TTC549 (cell line): Measurements from ENCODE around the gene GOLGA2.

Source experiments
- FAIRE-seq: peaks from 2 replicates; lab custom pipeline; 2012; peaks lifted over from hg19 to GRCh38; lab: Jason Lieb, UNC

GOLGA2 gene

DNA sequence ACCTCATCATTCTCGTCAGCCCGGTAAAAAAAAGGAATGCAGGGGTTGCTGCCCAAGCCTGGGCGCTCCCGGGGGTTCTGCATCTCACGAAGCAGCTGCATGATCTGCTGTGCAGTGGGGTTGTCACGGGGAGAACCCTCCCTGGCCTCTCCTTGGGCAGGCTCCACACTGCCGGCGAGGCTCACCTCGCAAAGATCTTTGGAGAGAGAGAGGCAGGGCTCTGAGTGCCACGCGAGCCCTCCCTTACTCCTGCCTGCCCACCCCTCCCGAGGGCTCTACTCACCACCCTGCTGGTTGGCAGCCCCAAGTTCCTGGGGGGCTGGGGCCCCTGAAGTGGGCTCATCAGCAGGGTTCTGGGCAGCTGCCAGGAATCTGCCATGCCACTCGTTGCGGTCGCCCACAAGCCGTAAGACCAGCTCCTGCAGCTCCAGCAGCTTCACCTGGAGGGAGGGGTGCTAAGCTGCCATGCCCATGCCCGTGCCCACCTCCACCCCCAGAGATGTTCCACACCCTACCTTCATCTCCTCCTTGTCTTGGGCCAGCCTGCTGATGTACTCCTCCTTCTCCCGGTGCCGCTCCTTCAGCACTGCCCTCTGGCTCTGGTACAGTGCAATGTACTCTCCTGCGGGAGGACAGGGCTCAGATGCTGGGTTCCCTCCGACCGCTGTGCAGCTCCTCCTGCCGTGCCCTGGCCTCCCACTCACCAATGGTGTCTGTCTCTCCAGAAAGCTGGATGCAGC, 18.6 kb downstream of the GOLGA2 start:
- FAIRE-seq = no peak

DNA sequence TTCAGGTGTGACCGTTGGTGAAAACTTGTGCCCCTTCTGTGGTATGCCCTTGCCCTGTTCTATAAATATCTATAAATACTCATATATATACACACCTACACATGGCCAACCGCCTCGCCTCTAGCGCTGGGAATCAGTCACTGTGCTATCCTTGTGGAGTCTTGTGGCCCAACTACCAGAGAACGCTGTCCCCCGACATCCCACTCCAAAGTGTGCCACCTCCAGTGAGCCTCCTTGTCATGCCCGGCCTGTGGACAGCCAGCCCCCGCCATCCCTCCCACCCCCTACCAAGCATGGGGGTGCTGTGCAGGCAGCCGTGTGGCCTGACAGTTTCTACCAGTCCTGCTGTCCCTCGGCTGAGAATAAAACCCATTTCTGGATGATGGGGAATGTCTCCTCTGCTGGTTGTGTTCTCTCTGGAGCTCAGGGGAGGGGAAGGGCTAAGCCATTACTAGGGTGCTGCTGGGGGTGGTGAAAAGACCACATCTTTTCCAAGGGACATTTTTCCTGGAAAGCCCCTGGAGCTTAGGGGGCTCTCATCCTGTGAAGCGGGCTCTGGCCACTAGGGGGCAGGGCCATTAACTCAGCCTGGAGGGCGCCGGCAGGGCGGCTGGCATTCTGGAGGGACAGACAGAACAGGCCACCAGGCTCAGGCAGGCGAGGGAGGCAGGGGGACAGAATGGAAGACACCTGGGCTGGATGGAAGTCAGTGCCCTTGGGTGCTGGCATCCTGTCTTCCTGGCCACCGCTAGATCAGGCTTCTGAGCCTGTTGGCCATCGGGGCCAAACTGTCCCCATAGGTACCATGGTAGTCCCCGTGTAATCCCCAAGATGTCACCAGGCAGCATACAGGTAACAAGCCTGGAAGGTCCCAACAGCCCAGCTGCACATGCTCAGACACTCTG, 20.7 kb downstream of the GOLGA2 start:
- no peak for FAIRE-seq

DNA sequence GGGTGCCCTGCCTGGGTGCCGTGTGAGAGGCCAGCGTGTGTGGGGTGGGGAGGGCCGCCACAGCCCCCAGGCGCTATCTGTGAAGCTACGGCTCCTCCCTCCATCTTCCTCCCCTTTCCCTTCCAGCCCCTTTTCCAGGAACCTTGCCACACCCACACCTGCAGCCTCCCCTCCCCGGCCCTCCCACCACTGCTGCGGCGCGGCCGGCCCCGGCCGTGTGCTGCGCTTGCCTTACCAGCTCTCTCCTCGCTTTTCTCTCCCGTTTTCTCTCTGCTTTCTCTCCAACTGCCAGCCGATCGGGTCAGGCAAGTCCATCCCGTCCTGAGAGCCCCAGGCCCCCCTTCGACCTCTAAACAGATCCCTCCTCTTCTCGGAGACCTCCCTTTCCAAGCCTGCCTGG, 21.4 kb downstream of the GOLGA2 start:
- no peak for FAIRE-seq

DNA sequence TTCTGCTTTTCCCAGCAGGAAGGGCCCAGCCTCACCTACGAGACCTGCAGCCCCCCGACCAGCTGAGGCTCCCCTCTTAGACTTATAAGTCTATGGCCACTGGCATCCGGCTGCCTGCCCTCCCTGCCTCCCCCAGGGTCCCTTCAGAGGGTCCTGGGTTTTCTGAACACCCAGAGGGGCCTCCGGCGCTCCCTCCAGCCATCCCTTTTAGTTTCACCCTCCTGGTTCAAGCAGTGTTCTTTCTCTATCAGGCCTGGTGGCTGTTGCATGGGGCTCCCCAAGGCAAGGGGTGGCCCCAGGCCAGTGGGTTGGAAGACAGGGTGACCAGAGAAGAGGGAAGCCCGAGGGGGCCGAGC, 21.8 kb downstream of the GOLGA2 start:
- no peak for FAIRE-seq

DNA sequence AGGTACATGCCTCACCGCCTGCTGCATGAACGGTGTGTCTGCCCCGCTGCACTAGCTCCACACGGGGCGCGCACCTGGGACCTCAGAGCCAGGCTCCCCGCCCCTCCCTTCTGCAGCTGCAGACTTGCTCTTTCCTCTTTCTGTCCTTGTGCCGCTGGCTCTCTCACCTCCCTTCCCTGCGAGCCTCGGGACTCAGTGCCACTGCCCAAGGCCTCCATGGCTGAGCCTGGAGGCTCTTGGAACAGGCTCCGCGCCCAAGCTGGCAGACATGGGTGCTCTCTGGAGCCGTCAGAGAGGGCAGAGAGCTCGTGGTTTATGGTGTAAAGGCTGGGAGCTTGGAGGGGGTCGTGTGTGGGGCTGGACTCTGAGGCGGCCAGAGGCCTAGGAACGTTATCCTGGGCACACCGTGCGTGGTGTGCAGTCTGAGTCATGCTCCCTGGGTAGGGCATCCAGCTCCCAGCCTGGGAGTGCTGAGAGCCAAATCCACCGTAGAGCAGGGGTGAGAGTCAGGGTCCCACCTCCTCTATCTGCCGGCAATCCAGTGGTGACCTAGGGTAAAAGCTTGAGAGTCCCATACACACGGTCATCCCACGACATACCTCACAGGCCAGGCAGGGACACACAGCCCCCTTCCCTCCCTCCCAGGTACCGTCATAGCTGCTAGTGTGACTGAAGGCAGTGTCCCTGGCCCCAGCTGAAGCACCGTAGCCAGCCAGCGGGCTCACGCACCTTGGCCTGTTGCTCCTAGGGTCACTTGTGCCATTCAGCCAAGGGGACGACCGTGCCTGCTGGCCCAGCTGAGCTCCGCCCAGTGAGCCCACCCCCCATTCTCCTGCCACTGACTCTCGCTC, 22.4 kb downstream of the GOLGA2 start:
- no peak for FAIRE-seq

DNA sequence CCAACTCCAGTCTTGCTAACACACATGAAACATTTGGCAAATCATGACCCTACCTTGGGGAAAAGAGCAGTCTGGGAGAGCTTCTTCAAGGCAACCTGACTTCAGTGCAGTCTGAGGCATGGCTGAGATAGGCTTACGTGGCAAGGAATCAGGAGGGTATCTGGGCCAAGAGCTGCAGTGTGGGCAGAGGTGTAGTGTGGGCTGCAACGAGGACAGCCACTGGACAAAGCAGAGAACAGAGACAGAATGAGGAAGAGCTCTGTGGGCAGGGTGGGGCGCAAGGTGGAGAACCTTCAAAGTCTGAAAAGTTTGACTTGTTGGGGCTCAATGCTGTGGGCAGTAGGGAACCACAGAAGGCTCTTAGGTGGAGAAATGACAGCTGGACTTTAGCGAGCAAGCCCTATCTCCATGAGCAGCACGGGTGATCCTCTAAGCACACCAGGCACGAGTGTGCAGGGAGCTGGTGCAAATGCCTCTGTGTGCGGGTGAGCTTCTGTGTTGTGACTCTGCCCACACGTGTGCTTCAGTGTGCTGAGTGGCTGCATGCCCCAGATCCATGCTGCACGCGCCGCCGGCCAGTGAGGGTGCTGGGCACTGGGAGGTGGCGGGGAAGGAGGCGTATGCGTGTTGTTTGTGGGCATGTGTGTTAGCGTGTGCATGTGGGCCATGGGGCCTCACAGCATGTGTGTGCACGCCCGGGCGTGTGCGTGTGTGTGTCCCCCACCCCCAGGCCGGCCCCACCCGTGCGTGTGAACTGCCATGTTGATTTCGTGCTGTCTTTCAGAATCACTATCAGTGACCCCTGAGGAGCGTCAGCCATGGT, 23.3 kb downstream of the GOLGA2 start:
- FAIRE-seq = no peak

DNA sequence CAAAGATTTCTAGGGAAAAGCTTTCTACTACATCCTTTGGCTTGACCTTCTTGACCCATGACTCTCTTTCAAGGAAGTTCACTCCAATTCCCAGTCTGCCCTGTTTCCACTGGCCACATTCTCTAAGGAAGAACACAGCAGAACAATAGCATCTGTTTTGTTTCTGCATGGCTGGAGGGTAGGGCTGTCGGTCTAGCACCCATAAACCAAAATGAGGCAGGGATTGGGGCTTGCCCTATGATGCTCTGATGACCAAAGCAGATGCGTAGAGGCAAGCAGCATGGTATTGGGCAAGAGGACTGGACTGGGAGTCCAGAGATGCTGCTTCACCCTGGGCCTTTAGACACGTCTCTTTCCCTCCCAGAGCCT, 24.1 kb downstream of the GOLGA2 start:
- no peak for FAIRE-seq

DNA sequence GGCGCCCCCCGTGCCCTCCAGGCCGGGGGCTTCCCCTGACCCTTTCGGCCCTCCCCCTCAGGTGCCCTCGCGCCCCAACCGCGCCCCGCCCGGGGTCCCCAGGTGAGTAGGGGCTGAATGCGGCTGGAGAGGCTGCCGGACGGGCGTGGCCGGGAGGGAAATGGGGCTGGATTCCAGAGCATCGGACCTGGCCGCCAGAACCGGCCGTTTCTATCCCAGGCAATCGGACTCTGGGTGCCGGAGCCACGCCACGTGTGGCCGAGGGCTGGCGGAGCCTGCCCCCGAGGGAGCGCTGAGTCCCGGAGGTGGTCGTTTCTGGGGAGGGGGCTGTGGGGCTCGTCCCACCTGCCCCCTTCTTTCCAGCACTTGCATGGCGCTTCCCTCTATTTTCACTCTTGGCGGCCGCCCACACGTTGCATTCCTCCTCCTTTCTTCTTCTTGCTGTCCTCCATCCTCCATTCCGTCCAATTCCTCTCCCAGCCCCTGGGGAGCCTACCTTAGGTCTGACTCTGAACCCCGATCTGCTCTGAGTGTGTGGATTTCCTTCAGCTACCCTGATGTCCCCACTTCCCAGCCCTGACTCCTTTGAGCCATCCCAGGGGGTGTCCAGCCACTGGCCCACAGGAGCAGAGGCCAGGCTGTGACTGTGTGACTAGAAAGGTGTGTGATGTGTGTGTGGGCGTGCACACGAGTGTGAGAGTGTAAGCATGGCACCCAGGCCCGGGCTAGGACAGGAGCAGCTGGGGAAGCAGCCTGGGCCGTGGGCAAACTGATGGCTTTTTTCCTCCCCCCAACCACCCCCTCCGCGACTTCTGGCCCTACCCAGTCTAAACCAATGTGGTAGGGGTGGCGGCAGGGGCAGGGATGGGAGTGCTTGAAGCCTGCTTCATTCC, 24.7 kb downstream of the GOLGA2 start:
- FAIRE-seq = no peak

DNA sequence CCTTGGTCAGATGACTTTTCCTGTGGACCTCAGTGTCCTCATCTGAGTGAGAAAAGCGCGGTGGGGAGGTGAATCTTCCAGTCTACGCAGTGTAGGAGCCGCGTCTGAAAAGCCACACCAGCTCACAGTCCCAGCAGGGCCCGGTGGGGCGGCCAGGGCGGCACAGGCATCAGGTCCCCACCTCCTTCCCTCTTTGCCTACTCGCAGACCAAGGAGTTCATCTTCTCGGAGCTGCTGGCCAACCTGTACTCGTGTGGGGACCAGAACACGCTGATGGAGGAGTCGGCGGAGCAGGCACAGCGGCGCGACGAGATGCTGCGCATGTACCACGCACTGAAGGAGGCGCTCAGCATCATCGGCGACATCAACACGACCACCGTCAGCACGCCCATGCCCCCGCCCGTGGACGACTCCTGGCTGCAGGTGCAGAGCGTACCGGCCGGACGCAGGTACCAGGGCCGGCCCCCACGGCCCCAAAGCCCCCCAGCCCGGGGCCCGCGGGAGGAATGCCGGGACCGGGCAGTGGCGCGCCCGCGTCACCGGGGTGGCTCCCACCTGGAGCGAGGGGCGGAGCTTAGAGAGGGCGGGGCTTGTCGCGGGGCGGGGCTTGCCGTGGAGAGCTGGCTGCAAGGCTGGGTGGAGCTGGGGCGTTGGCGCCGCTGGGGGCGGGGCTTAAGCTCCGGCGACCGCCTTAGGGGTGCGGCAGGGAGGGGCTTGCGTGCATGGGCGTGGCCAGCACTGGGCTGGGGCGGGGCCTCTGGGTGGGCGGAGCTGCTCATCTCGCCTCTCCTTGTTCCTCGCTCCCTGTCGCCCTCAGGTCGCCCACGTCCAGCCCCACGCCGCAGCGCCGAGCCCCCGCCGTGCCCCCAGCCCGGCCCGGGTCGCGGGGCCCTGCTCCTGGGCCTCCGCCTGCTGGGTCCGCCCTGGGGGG, 25.6 kb downstream of the GOLGA2 start:
- no peak for FAIRE-seq

DNA sequence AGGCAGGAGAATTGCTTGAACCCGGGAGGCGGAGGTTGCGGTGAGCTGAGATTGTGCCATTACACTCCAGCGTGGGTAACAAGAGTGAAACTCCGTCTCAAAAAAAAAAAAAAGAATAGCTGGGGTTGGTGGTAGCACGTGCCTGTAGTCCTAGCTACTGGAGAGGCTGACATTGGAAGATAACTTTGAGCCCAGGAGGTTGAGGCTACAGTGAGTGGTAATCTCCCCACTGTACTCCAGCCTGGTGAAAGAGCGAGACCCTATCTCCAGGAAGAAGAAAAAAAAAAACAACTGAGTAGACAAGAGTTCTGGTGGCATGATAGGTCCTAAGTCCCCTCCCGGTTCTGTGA, 26.3 kb downstream of the GOLGA2 start:
- FAIRE-seq = no peak

DNA sequence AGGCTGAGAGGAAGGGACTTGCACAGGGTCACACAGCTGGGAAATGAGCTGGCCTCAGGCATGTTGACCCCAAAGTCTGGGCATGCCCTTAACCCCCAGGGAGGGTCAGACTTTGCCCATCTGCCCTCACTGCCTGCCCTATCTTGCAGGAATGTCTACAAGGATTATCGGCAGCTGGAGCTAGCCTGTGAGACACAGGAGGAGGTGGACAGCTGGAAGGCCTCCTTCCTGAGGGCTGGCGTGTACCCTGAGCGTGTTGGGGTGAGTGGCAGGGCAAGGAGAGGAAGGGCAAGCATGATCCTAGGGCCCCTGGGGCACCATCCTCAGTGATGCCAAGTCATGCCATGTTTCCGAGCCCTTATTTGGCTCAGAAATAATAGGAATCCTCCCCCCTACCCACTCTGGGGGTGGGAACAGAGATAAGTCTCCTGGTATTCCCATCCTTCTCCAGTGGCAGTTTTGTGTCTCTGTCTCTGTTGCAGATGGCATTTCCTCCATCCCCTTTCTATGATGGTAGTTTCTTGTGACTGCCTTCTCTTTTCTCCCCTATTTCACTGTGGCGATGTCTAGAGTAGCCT, 28.5 kb downstream of the GOLGA2 start:
- FAIRE-seq = no peak

DNA sequence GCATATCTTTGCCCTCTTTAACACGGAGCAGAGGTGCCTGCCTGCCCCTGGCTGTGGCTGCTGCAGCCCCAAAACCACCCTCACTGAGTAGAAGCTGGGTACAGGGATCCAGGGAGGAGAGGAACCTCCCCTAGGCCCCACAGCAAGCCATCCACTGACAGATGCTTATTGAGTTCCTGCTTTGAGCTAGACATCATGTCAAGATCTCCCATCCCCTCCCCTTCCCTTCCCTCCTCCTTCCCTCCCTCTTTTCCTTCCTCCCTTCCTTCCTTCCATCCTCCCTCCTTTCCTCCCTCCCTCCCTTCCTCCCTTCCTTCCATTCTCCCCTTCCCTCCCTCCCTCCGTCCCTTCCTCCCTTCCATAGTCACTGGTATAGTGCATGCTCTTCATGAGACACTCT, 29.3 kb downstream of the GOLGA2 start:
- FAIRE-seq = no peak

DNA sequence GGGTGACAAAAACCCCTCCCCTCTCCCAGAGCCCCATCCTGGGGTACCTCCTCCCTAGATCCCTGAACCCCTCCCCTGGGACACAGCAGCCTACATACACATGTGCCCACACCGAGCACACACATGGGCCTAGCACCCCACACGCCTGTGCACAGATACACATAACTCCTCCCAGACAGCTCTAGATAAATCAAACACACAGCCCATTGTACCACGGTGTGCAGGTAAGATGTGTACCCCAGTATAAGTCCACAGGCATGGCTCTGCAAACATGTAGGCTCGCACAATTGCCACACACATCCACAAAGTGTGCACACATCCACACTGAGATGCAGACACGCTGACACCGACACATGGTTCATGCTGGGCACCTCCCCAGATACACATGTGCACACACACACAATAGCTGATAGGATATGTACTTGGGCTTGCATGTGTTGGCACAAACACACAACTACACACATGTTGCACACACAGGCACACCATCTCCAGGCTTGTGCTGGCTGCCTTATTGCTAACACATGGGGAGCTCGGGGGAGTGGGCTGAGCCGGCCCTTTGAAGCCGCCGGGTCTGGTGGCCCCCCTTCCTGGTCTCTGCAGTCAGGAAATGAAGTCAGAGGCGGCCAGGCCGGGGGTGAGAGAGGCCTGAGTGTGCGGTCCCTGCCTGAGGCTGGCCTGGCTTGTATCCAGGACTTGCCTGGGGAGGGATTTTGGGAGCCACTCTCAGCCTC, 30.2 kb downstream of the GOLGA2 start:
- no peak for FAIRE-seq

DNA sequence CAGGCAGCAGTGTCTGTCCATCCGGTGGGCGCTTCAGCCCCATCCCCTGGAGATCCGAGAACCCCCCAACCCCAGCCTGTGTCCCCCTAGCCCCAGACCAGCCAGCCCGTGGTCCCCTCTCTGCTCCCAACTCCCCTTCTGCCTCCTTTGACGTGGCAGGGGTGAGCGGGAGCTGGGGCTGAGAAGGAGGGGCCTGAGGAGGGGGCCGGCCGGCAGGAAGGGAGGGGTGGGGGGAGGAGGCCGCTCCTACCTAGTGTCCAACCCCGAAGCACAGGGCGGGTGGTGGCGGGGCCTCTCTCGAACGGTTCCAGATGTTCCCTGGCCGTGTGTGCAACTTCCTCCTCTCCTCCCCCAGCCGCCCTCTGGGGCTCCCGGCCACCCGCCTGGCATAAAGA, 31.0 kb downstream of the GOLGA2 start:
- FAIRE-seq = no peak

DNA sequence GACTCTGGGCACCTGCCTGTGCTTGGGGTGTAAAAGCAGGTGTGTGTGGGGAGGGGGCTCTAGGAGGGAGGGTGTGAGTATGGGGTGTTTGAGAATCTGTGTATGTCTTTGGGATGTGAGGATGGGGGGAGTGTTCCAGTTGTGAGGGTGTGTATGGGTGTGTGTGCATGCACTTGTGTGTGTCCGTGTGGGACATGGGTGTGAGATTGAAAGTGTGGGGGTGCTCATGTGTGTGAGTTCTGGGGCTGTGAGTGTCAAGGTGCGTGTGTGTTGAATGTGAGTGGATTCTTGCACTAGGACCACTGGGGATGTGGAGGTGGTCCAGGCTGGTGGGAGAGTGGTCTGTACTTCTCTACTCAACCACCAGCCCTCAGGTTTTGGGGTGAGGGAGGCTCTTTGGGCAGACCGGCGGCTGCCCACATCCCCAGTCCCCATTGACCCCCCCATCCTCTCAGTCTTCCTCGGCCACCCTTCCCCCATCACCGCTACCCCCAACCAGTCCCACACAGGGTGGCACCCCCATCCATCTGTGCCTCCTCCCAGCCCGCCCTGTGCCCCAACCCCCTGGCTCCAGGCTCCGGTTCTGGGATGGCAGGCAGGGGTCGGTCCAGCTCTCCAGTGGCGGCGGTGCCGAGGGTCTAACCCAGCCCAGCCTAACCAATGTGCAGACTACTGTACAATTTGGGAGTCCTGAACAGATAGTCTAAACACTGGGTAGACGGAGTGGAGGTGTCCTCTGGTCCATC, 31.5 kb downstream of the GOLGA2 start:
- no peak for FAIRE-seq

DNA sequence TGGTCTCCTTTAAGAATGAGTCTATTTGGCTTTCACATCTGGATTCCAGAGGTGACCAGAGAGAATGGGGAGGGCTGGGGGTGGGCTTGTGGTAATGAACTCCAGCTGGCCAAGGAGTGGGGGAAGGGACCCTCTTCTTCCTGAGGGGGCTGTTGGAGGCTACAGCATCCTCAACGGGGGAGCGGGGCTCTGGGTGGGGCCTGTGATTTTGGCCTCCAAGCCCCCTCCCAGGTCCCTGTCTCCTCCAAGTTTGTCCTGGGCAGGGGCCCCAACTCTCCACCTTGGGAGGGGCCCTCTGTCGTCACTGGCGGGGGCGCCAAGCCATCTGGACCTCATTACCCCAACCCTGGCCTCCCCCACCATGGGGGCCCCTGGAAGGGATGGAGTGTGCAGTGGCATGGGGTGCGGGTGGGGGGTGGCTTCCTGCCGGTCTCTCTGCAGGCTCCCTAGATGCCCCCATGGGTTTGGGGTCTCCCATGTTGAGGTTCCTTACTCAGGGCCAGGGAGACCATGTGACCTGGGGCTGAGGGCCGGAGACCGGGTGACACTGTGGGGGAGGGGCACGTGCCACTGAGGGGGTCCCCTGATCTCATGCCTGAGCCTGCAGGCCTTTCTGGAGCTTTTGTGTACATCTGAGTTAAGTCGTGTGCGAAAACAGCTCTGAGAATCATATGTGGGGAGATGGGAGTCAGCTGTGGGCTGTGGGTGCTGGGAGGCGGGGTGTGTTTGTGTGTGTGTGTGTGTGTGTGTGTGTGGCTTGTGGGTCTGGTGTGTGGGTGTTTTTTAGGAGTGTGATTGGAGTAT, 32.4 kb downstream of the GOLGA2 start:
- FAIRE-seq = no peak

DNA sequence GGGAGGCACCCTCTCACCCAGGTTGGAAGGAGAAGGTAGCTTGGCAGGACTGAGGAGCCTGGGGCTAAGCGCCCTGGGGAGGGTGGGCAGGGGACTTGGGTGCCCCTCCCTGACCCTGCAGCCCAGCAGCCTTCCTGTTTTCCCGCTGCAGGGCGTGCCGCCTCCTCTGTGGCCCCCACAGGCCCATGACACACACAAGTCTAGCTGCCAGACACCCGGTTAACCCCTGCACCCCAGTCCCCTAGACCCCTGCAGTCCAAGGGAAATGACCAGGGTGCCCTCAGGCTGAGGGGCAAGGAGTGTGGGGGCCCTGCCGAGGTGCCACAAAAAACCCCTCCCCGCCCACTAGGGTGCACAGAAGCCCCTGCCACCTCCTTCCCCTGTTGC, 33.0 kb downstream of the GOLGA2 start:
- no peak for FAIRE-seq
